ENCODE results near the gene DCDC2. TPM values are rescaled to one million over a fixed set of nuclear protein-coding genes. Genes with fewer than 3 reads are reported as not detected.
"Not testable (repeated sequence)": the region's sequence is repeated elsewhere in the genome, so short reads cannot be mapped to it uniquely, and the experiment has no call there.

The DCDC2 gene
- total RNA-seq, 1 experiment from 2014 or later: 191 TPM

DNA sequence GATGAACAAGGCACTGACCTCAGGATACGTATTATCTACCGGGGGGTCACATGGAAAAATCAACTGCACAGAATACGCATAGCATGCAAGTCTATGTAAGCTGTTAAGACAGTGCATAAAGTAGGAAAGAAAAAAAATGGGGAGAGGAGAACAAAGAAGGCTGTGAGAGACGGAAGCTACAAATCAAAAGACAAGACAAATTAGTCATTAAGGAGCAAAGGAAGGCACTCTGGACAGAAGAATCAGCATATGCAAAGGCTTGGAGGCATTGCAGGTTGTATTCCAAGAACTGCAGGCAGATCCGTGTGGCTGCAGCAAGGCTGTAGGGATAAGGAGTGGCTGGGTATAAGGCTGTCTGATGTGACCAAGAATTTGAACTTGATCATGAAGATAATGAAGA lies 142.9 kb downstream of the DCDC2 start:
- DNase-seq: no peak
- H3K36me3 ChIP-seq (ENCODE audit: control insufficient read depth, insufficient read depth, low read length): no peaks in the 10 kb centered on the region; the same call in 1 of the 2 replicates
- ChIA-PET POLR2A (no interaction called here), CTCF (no interaction called here)
- intact Hi-C loops (cut with micrococcal nuclease; ENCODE audit: unreplicated experiment): no loop called here
- Mint-ChIP-seq H3K36me3 (ENCODE audit: insufficient read depth, unreplicated experiment) (peaks cover 35% of the 10 kb centered on the region), H3K4me1 (ENCODE audit: low read depth, unreplicated experiment) (peaks cover 11% of the 10 kb centered on the region), H3K27ac (ENCODE audit: unreplicated experiment) (no peak overlapping the region), H3K4me3 (ENCODE audit: unreplicated experiment) (no peak overlapping the region), H3K27me3 (ENCODE audit: insufficient read depth, unreplicated experiment) (no peaks in the 10 kb centered on the region), H3K9me3 (ENCODE audit: unreplicated experiment) (no peaks in the 10 kb centered on the region)
- no peaks in the 10 kb centered on the region for H3K9me3 ChIP-seq
- BruUV-seq (replicated peaks): no TSS peak
- no peak overlapping the region for H3K4me3 ChIP-seq (ENCODE audit: low read depth, low read length)
- H3K4me1 ChIP-seq: no peaks in the 10 kb centered on the region
- no peaks in the 10 kb centered on the region for H3K27me3 ChIP-seq (replicated peaks; ENCODE audit: control insufficient read depth, insufficient read depth, low read length)
- TF ChIP-seq CTCF (IDR thresholded peaks at IDR 0.05; ENCODE audit: insufficient read depth in 1 of 2, low read depth in 1 of 2, low read length in 1 of 2, severe bottlenecking in 1 of 2, unreplicated experiment in 1 of 2): no peak

GRCh38 chr6:24207413-24207812 lies 150.4 kb downstream of the DCDC2 start:
- POLR2A ChIA-PET: no interaction called here
- intact Hi-C loops (cut with micrococcal nuclease; ENCODE audit: unreplicated experiment): no loop called here
- TF ChIP-seq CTCF (IDR thresholded peaks at IDR 0.05; ENCODE audit: insufficient read depth in 1 of 2, low read depth in 1 of 2, low read length in 1 of 2, severe bottlenecking in 1 of 2, unreplicated experiment in 1 of 2): no peak
- peaks cover 60% of the 10 kb centered on the region for H3K36me3 Mint-ChIP-seq (ENCODE audit: insufficient read depth, unreplicated experiment)
- H3K27ac Mint-ChIP-seq (ENCODE audit: unreplicated experiment): no peak overlapping the region
- H3K4me1 Mint-ChIP-seq (ENCODE audit: low read depth, unreplicated experiment): peaks cover 45% of the 10 kb centered on the region
- H3K4me1 ChIP-seq: peaks cover 18% of the 10 kb centered on the region
- no peak overlapping the region for H3K4me3 Mint-ChIP-seq (ENCODE audit: unreplicated experiment)
- BruUV-seq (replicated peaks): no TSS peak
- H3K4me3 ChIP-seq (ENCODE audit: low read depth, low read length): no peak overlapping the region
- H3K9me3 ChIP-seq: no peaks in the 10 kb centered on the region
- H3K9me3 Mint-ChIP-seq (ENCODE audit: unreplicated experiment): no peaks in the 10 kb centered on the region
- no peaks in the 10 kb centered on the region for H3K27me3 Mint-ChIP-seq (ENCODE audit: insufficient read depth, unreplicated experiment)
- no peaks in the 10 kb centered on the region for H3K27me3 ChIP-seq (replicated peaks; ENCODE audit: control insufficient read depth, insufficient read depth, low read length)
- no peak for DNase-seq
- H3K36me3 ChIP-seq (ENCODE audit: control insufficient read depth, insufficient read depth, low read length): peaks cover 1% of the 10 kb centered on the region; the same call in 1 of the 2 replicates
- CTCF ChIA-PET: no interaction called here

GRCh38 chr6:24205020-24205492 lies 152.8 kb downstream of the DCDC2 start:
- Histone ChIP-seq H3K4me1 (peaks cover 18% of the 10 kb centered on the region), H3K27me3 (replicated peaks; ENCODE audit: control insufficient read depth, insufficient read depth, low read length) (no peaks in the 10 kb centered on the region), H3K36me3 (ENCODE audit: control insufficient read depth, insufficient read depth, low read length) (peaks cover 1% of the 10 kb centered on the region; the same call in 1 of the 2 replicates), H3K9me3 (no peaks in the 10 kb centered on the region), H3K4me3 (ENCODE audit: low read depth, low read length) (no peak overlapping the region)
- ChIA-PET CTCF (interaction anchor here (1.3 kb wide), 1 partner anchor 79 kb away, joined by 3 read pairs; no protein-coding TSS in a partner anchor), POLR2A (no interaction called here)
- Mint-ChIP-seq H3K36me3 (ENCODE audit: insufficient read depth, unreplicated experiment) (peaks cover 69% of the 10 kb centered on the region), H3K4me1 (ENCODE audit: low read depth, unreplicated experiment) (peaks cover 50% of the 10 kb centered on the region), H3K27me3 (ENCODE audit: insufficient read depth, unreplicated experiment) (no peaks in the 10 kb centered on the region), H3K4me3 (ENCODE audit: unreplicated experiment) (no peak overlapping the region), H3K27ac (ENCODE audit: unreplicated experiment) (no peak overlapping the region), H3K9me3 (ENCODE audit: unreplicated experiment) (peaks cover 17% of the 10 kb centered on the region)
- BruUV-seq (replicated peaks): no TSS peak
- intact Hi-C loops (cut with micrococcal nuclease; ENCODE audit: unreplicated experiment): loop anchor here (1.0 kb wide), 1 partner anchor 141 kb away; no protein-coding TSS in a partner anchor
- peak in 1 of 2 experiments; percentile 32 for DNase-seq
- TF ChIP-seq CTCF (IDR thresholded peaks at IDR 0.05; ENCODE audit: insufficient read depth in 1 of 2, low read depth in 1 of 2, low read length in 1 of 2, severe bottlenecking in 1 of 2, unreplicated experiment in 1 of 2): peak; percentile 46 to 75

DNA sequence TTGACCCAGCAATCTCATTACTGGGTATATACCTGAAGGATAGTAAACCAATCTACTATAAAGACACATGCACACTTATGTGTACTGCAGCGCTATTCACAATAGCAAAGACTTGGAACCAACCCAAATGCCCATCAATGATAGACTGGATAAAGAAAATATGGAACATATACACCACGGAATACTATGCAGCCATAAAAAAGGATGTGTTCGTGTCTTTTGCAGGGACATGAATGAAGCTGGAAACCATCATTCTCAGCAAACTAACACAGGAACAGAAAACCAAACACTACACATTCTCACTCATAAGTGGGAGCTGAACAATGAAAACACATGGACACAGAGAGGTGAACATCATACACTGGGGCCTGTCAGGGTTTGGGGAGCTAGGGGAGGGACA lies 153.7 kb downstream of the DCDC2 start:
- H3K9me3 Mint-ChIP-seq (ENCODE audit: unreplicated experiment): peaks cover 25% of the 10 kb centered on the region
- CTCF ChIA-PET: not testable (repeated sequence)

More for the DNA sequence above, 153.7 kb downstream of the DCDC2 start:
- BruUV-seq (replicated peaks); H3K4me3 Mint-ChIP-seq (ENCODE audit: unreplicated experiment); H3K27me3 ChIP-seq (replicated peaks; ENCODE audit: control insufficient read depth, insufficient read depth, low read length); POLR2A ChIA-PET; H3K4me3 ChIP-seq (ENCODE audit: low read depth, low read length); intact Hi-C loops (cut with micrococcal nuclease; ENCODE audit: unreplicated experiment); H3K36me3 ChIP-seq (ENCODE audit: control insufficient read depth, insufficient read depth, low read length); H3K9me3 ChIP-seq; H3K27ac Mint-ChIP-seq (ENCODE audit: unreplicated experiment); DNase-seq; H3K27me3 Mint-ChIP-seq (ENCODE audit: insufficient read depth, unreplicated experiment): not testable (repeated sequence)
- Mint-ChIP-seq H3K36me3 (ENCODE audit: insufficient read depth, unreplicated experiment) (peaks cover 72% of the 10 kb centered on the region), H3K4me1 (ENCODE audit: low read depth, unreplicated experiment) (peaks cover 55% of the 10 kb centered on the region)
- H3K4me1 ChIP-seq: peaks cover 18% of the 10 kb centered on the region

All from Caco-2 (cell line).